Mesenchymal stem cell (in vitro differentiated cells and primary cell): ENCODE measurements around the gene CA14.
A peak's percentile ranks its signal among the peaks of the same experiment; 100 is the strongest.

Source experiments
- DNase-seq: peaks from one replicate; pipeline ENCODE4 v3.0.0-alpha.2; 2013
- H2AFZ ChIP-seq: one replicate; pipeline ENCODE4 v1.6.1; 2013; ENCODE audit warnings: low read depth, mild to moderate bottlenecking, control low read depth, inconsistent platforms, low read length, moderate library complexity
- H2AK5ac ChIP-seq: 2 replicates; pipeline ENCODE4 v1.6.1; 2013; ENCODE audit warnings: low read length, moderate library complexity, mild to moderate bottlenecking, inconsistent platforms; ENCODE audit not compliant: severe bottlenecking
- H2BK120ac ChIP-seq: one replicate; pipeline ENCODE4 v1.6.1; 2013; ENCODE audit warnings: low read depth, mild to moderate bottlenecking, inconsistent platforms, low read length, moderate library complexity
- H2BK12ac ChIP-seq, 2 experiments: one replicate each; pipeline ENCODE4 v1.6.1; 2013; ENCODE audit warnings: inconsistent platforms in 2 of 2, low read length in 2 of 2, mild to moderate bottlenecking in 2 of 2, moderate library complexity in 2 of 2, control low read depth in 1 of 2
- H2BK15ac ChIP-seq: one replicate; pipeline ENCODE4 v1.6.1; 2013; ENCODE audit warnings: mild to moderate bottlenecking, low read depth, inconsistent platforms; ENCODE audit not compliant: poor library complexity, severe bottlenecking
- H2BK5ac ChIP-seq: 2 replicates; pipeline ENCODE4 v1.6.1; 2013; ENCODE audit warnings: low read depth, mild to moderate bottlenecking, low read length, control low read depth, inconsistent platforms; ENCODE audit not compliant: poor library complexity, severe bottlenecking
- H3K14ac ChIP-seq, 2 experiments: one replicate each; pipeline ENCODE4 v1.6.1; 2013; ENCODE audit warnings: inconsistent platforms in 2 of 2, low read length in 2 of 2, control low read depth in 1 of 2, mild to moderate bottlenecking in 1 of 2, moderate library complexity in 1 of 2
- H3K18ac ChIP-seq, 2 experiments: one replicate each; pipeline ENCODE4 v1.6.1; 2013; ENCODE audit warnings: inconsistent platforms in 2 of 2, low read length in 2 of 2, control low read depth in 1 of 2, low read depth in 1 of 2, mild to moderate bottlenecking in 1 of 2
- H3K23ac ChIP-seq, 2 experiments: one replicate each; pipeline ENCODE4 v1.6.1; 2013; ENCODE audit warnings: inconsistent platforms in 2 of 2, low read length in 2 of 2, mild to moderate bottlenecking in 2 of 2, moderate library complexity in 2 of 2, control low read depth in 1 of 2
- H3K27ac ChIP-seq: 2 replicates; pipeline ENCODE4 v1.5.1; 2013; ENCODE audit warnings: mild to moderate bottlenecking, moderate library complexity, low read length, control low read depth, inconsistent platforms; ENCODE audit not compliant: poor library complexity, severe bottlenecking
- H3K27me3 ChIP-seq, 2 experiments: 2 replicates each; pipeline versions ENCODE4 v1.6.1 to v1.7.0; 2013; ENCODE audit warnings: low read length in 2 of 2, mild to moderate bottlenecking in 2 of 2, moderate library complexity in 2 of 2, control low read depth in 1 of 2, inconsistent platforms in 1 of 2; ENCODE audit not compliant: control insufficient read depth in 1 of 2, insufficient read depth in 1 of 2
- H3K36me3 ChIP-seq, 2 experiments: 2 replicates each; pipeline versions ENCODE4 v1.6.1 to v1.7.0; 2013; ENCODE audit warnings: low read length in 2 of 2, control low read depth in 1 of 2, inconsistent platforms in 1 of 2, low read depth in 1 of 2, mild to moderate bottlenecking in 1 of 2; ENCODE audit not compliant: insufficient read depth in 2 of 2, control insufficient read depth in 1 of 2
- H3K4ac ChIP-seq, 2 experiments: one replicate each; pipeline ENCODE4 v1.6.1; 2013; ENCODE audit warnings: inconsistent platforms in 2 of 2, low read length in 2 of 2, mild to moderate bottlenecking in 2 of 2, moderate library complexity in 2 of 2, control low read depth in 1 of 2, low read depth in 1 of 2
- H3K4me1 ChIP-seq: 2 replicates; pipeline ENCODE4 v1.6.1; 2013; ENCODE audit warnings: low read depth, low read length, control low read depth; ENCODE audit not compliant: control insufficient read depth, insufficient read depth
- H3K4me2 ChIP-seq: 2 replicates; pipeline ENCODE4 v1.6.1; 2013; ENCODE audit warnings: low read length, mild to moderate bottlenecking, inconsistent platforms; ENCODE audit not compliant: poor library complexity, severe bottlenecking
- H3K4me3 ChIP-seq, 2 experiments: 2 replicates each; pipeline versions ENCODE4 v1.5.1 to v1.7.0; 2013; ENCODE audit warnings: low read length in 2 of 2, mild to moderate bottlenecking in 2 of 2, control low read depth in 1 of 2, low read depth in 1 of 2; ENCODE audit not compliant: insufficient read depth in 1 of 2
- H3K79me1 ChIP-seq: replicated peaks from 2 replicates; pipeline ENCODE4 v1.6.1; 2013; ENCODE audit warnings: mild to moderate bottlenecking, control low read depth, low read length, inconsistent platforms; ENCODE audit not compliant: poor library complexity, severe bottlenecking
- H3K9ac ChIP-seq: 2 replicates; pipeline ENCODE4 v1.7.0; 2013; ENCODE audit warnings: mild to moderate bottlenecking, low read length, moderate library complexity
- H3K9me3 ChIP-seq: 2 replicates; pipeline ENCODE4 v1.7.0; 2013; ENCODE audit warnings: mild to moderate bottlenecking, low read length; ENCODE audit not compliant: control insufficient read depth
- H4K8ac ChIP-seq: one replicate; pipeline ENCODE4 v1.6.1; 2013; ENCODE audit warnings: inconsistent platforms, mild to moderate bottlenecking, low read length, moderate library complexity
- H4K91ac ChIP-seq: one replicate; pipeline ENCODE4 v1.6.1; 2013; ENCODE audit warnings: mild to moderate bottlenecking, low read length, inconsistent platforms
- WGBS: methylation state at CpG from one replicate; pipeline ENCODE4 v1.1.7; 2013; ENCODE audit warnings: mixed read lengths; 5-methylcytosine and 5-hydroxymethylcytosine counted together

Gene CA14

GRCh38 chr1:150288822-150289221 lies 31.2 kb downstream of the CA14 start:
- no peak overlapping the region for H4K8ac ChIP-seq
- H3K14ac ChIP-seq = no peak overlapping the region
- WGBS = 92% methylated on average over 4 of the region's 4 CpGs
- H3K4ac ChIP-seq = no peak overlapping the region
- H3K23ac ChIP-seq = no peak overlapping the region
- no peak overlapping the region for H2BK5ac ChIP-seq
- no peaks in the 10 kb centered on the region for H3K4me1 ChIP-seq
- H3K4me3 ChIP-seq = no peak overlapping the region
- peaks cover under 1% of the 10 kb centered on the region for H3K79me1 ChIP-seq
- no peak overlapping the region for H2BK12ac ChIP-seq
- H3K27me3 ChIP-seq = peaks cover 0 to 7% of the 10 kb centered on the region in 2 experiments
- H2BK15ac ChIP-seq = no peak overlapping the region
- peaks cover 5 to 42% of the 10 kb centered on the region in 2 experiments for H3K36me3 ChIP-seq
- no peak overlapping the region for H3K18ac ChIP-seq
- H3K9me3 ChIP-seq = no peaks in the 10 kb centered on the region
- H3K9ac ChIP-seq = no peak overlapping the region
- no peak overlapping the region for H2AFZ ChIP-seq
- H2BK120ac ChIP-seq = no peak overlapping the region
- H3K27ac ChIP-seq = no peak overlapping the region
- no peak overlapping the region for H2AK5ac ChIP-seq
- DNase-seq = no peak
- no peak overlapping the region for H4K91ac ChIP-seq
- no peak overlapping the region for H3K4me2 ChIP-seq

- Histone ChIP-seq H3K27me3 (no peaks in the 10 kb centered on the region), H4K8ac (peak within 1 kb of the TSS; percentile 66), H3K4me2 (peak within 1 kb of the TSS; percentile 90), H3K23ac (no peak within 1 kb of the TSS), H3K4me3 (peak within 1 kb of the TSS; percentile 72 to 99), H2BK12ac (no peak within 1 kb of the TSS), H2BK5ac (no peak within 1 kb of the TSS), H3K36me3 (peaks cover 9 to 34% of the 10 kb centered on the region in 2 experiments), H2AK5ac (peak within 1 kb of the TSS; percentile 7), H3K9me3 (no peaks in the 10 kb centered on the region), H2BK120ac (no peak within 1 kb of the TSS), H3K79me1 (peaks cover 12% of the 10 kb centered on the region), H3K4me1 (peaks cover 5% of the 10 kb centered on the region), H3K9ac (peak within 1 kb of the TSS; percentile 99), H3K14ac (peak within 1 kb of the TSS in 1 of 2 experiments; percentile 44), H2BK15ac (no peak within 1 kb of the TSS), H2AFZ (peak within 1 kb of the TSS; percentile 83), H4K91ac (no peak within 1 kb of the TSS), H3K18ac (peak within 1 kb of the TSS in 1 of 2 experiments; percentile 41), H3K27ac (peak within 1 kb of the TSS; percentile 15), H3K4ac (no peak within 1 kb of the TSS)
- peak; percentile 90 for DNase-seq
- 44% methylated on average over 29 of the region's 43 CpGs for WGBS
These were observed 36.1 kb downstream of the CA14 start, which contains the start of gene MRPS21 for GRCh38 chr1:150293433-150294253. Gene MRPS21 (plus strand): TSS chr1:150293861. CDS start chr1:150294367, 506 bp downstream.

GRCh38 chr1:150295476-150295875 lies 37.9 kb downstream of the CA14 start:
- 93% methylated on average over 2 of the region's 2 CpGs for WGBS
- H3K36me3 ChIP-seq = peaks cover 13 to 47% of the 10 kb centered on the region in 2 experiments

GRCh38 chr1:150299716-150300115 lies 42.1 kb downstream of the CA14 start:
- Histone ChIP-seq H3K4me1 (peaks cover 2% of the 10 kb centered on the region), H3K79me1 (peaks cover 20% of the 10 kb centered on the region), H3K23ac (no peak overlapping the region), H2BK120ac (no peak overlapping the region), H3K27me3 (no peaks in the 10 kb centered on the region), H2BK15ac (no peak overlapping the region), H3K4me2 (no peak overlapping the region), H3K18ac (no peak overlapping the region), H3K4ac (no peak overlapping the region), H3K9ac (no peak overlapping the region), H2BK12ac (no peak overlapping the region), H3K27ac (no peak overlapping the region), H2AK5ac (no peak overlapping the region), H4K91ac (no peak overlapping the region), H3K9me3 (no peaks in the 10 kb centered on the region), H4K8ac (no peak overlapping the region), H3K4me3 (no peak overlapping the region), H2AFZ (no peak overlapping the region), H3K36me3 (peaks cover 29 to 74% of the 10 kb centered on the region in 2 experiments), H2BK5ac (no peak overlapping the region), H3K14ac (no peak overlapping the region)
- DNase-seq = no peak
- 95% methylated on average over 3 of the region's 3 CpGs for WGBS

More at GRCh38 chr1:150295476-150295875, 37.9 kb downstream of the CA14 start:
- no peak overlapping the region for H4K8ac ChIP-seq
- no peak overlapping the region for H3K14ac ChIP-seq
- H3K27me3 ChIP-seq = no peaks in the 10 kb centered on the region
- no peaks in the 10 kb centered on the region for H3K9me3 ChIP-seq
- H3K27ac ChIP-seq = no peak overlapping the region
- H2BK12ac ChIP-seq = no peak overlapping the region
- no peak overlapping the region for H3K4me3 ChIP-seq
- H3K23ac ChIP-seq = no peak overlapping the region
- no peak overlapping the region for H2BK5ac ChIP-seq
- H2AFZ ChIP-seq = no peak overlapping the region
- H3K4ac ChIP-seq = no peak overlapping the region
- H2BK120ac ChIP-seq = no peak overlapping the region
- H3K4me1 ChIP-seq = peaks cover 5% of the 10 kb centered on the region
- H2BK15ac ChIP-seq = no peak overlapping the region
- H3K4me2 ChIP-seq = no peak overlapping the region
- peaks cover 16% of the 10 kb centered on the region for H3K79me1 ChIP-seq
- no peak overlapping the region for H3K18ac ChIP-seq
- no peak overlapping the region for H4K91ac ChIP-seq
- peak overlapping the region; percentile 25 for H3K9ac ChIP-seq
- no peak for DNase-seq
- no peak overlapping the region for H2AK5ac ChIP-seq
